Neural cell (in vitro differentiated cells): ENCODE data around the gene TBC1D8. TPM values are rescaled to one million over a fixed set of nuclear protein-coding genes. Genes with fewer than 3 reads are reported as not detected.

Source experiments
- H2AFZ ChIP-seq: fragments of 200-600, 300-800 bp; sonication (generic), shearing (Covaris generic); 2 replicates; pipeline ENCODE4 v1.6.0; 2014; ENCODE audit warnings: low read depth, mild to moderate bottlenecking, antibody characterized with exemption, low read length, moderate library complexity
- H3F3A ChIP-seq: fragments of 200-600 bp; shearing (Covaris generic); 2 replicates; pipeline ENCODE4 v1.6.1; 2016; ENCODE audit warnings: mild to moderate bottlenecking, moderate library complexity, mixed read lengths, antibody characterized with exemption, low read length; ENCODE audit not compliant: insufficient read depth, poor library complexity, severe bottlenecking
- H3K27ac ChIP-seq: fragments of 200-600, 300-800 bp; sonication (generic), shearing (Covaris generic); 2 replicates; pipeline ENCODE4 v1.5.1; 2014; ENCODE audit warnings: mild to moderate bottlenecking, low read length, moderate library complexity
- H3K27me3 ChIP-seq: fragments of 300-800, 200-600 bp; sonication (generic), shearing (Covaris generic); 2 replicates; pipeline ENCODE4 v1.6.0; 2014; ENCODE audit warnings: mild to moderate bottlenecking, low read depth, low read length, moderate library complexity; ENCODE audit not compliant: insufficient read depth
- H3K36me3 ChIP-seq: fragments of 300-800, 200-600 bp; sonication (generic), shearing (Covaris generic); 2 replicates; pipeline ENCODE4 v1.5.1; 2014; ENCODE audit warnings: mild to moderate bottlenecking, antibody characterized with exemption, low read length, moderate library complexity; ENCODE audit not compliant: insufficient read depth
- H3K4me2 ChIP-seq: fragments of 300-800, 200-600 bp; sonication (generic), shearing (Covaris generic); 2 replicates; pipeline ENCODE4 v1.6.0; 2014; ENCODE audit warnings: mild to moderate bottlenecking, low read length
- H3K4me3 ChIP-seq: fragments of 300-800, 200-600 bp; sonication (generic), shearing (Covaris generic); 2 replicates; pipeline ENCODE4 v1.5.1; 2014; ENCODE audit warnings: mild to moderate bottlenecking, low read length, moderate library complexity
- H3K79me2 ChIP-seq: fragments of 200-600 bp; shearing (Covaris generic); replicated peaks from 2 replicates; pipeline ENCODE4 v1.6.0; 2014; ENCODE audit warnings: mild to moderate bottlenecking, low read length, moderate library complexity; ENCODE audit not compliant: insufficient read depth
- H3K9ac ChIP-seq: fragments of 300-800, 200-600 bp; sonication (generic), shearing (Covaris generic); 2 replicates; pipeline ENCODE4 v1.6.1; 2016; ENCODE audit warnings: mild to moderate bottlenecking, low read length, mixed read lengths
- H3K9me2 ChIP-seq: fragments of 200-600 bp; shearing (Covaris generic); 2 replicates; pipeline ENCODE4 v1.6.1; 2016; ENCODE audit warnings: mild to moderate bottlenecking, low read length, mixed read lengths; ENCODE audit not compliant: insufficient read depth
- H3K9me3 ChIP-seq: fragments of 200-600, 300-800 bp; sonication (generic), shearing (Covaris generic); 2 replicates; pipeline ENCODE4 v1.6.1; 2016; ENCODE audit warnings: mild to moderate bottlenecking, mixed run types, low read length, moderate library complexity, mixed read lengths
- H4K20me1 ChIP-seq: fragments of 200-600 bp; shearing (Covaris generic); 2 replicates; pipeline ENCODE4 v1.6.1; 2016; ENCODE audit warnings: mild to moderate bottlenecking, mixed run types; ENCODE audit not compliant: insufficient read depth
- CTCF ChIP-seq: fragments of 450-650 bp; IDR thresholded peaks from 2 replicates; pipeline ENCODE4 v1.5.1; 2014; ENCODE audit warnings: antibody characterized with exemption, mild to moderate bottlenecking, moderate library complexity; ENCODE audit not compliant: poor library complexity, severe bottlenecking
- EP300 ChIP-seq: fragments of 450-650 bp; conservative IDR thresholded peaks from 2 replicates; pipeline ENCODE4 v1.6.1; 2014; ENCODE audit warnings: antibody characterized with exemption, mild to moderate bottlenecking, moderate library complexity; ENCODE audit not compliant: poor library complexity, severe bottlenecking
- EZH2 ChIP-seq: fragments of 200-600, 300-800 bp; shearing (Covaris generic), sonication (generic); IDR thresholded peaks from 2 replicates; pipeline ENCODE4 v1.6.1; 2014; ENCODE audit warnings: antibody characterized with exemption, low read length, borderline replicate concordance, mild to moderate bottlenecking; ENCODE audit not compliant: insufficient read depth, poor library complexity, severe bottlenecking
- MXI1 ChIP-seq: fragments of 450-650 bp; conservative IDR thresholded peaks from 2 replicates; pipeline ENCODE4 v1.6.1; 2014; ENCODE audit warnings: antibody characterized with exemption, mild to moderate bottlenecking; ENCODE audit not compliant: poor library complexity, severe bottlenecking
- POLR2AphosphoS5 ChIP-seq: IDR thresholded peaks from 2 replicates; pipeline ENCODE4 v1.6.1; 2012
- RAD21 ChIP-seq: fragments of 450-650 bp; conservative IDR thresholded peaks from 2 replicates; pipeline ENCODE4 v1.6.1; 2014; ENCODE audit warnings: antibody characterized with exemption, mild to moderate bottlenecking, moderate library complexity
- REST ChIP-seq: IDR thresholded peaks from 2 replicates; pipeline ENCODE4 v1.6.1; 2012; ENCODE audit warnings: borderline replicate concordance
- SMC3 ChIP-seq: fragments of 450-650 bp; conservative IDR thresholded peaks from 2 replicates; pipeline ENCODE4 v1.6.1; 2014; ENCODE audit warnings: antibody characterized with exemption, mild to moderate bottlenecking, moderate library complexity; ENCODE audit not compliant: poor library complexity
- TAF1 ChIP-seq: IDR thresholded peaks from 2 replicates; pipeline ENCODE4 v1.6.1; 2012; ENCODE audit warnings: low read depth
- polyA plus RNA-seq: library from polyadenylated mRNA; depleted of rRNA; stranded (reverse); fragments of >200 nt; gene quantifications from 2 replicates; pipeline ENCODE4 v1.2.3, GENCODE V29; 2014

Gene TBC1D8
- polyA plus RNA-seq, 1 donor from 2014 or later, result 5.3 TPM

GRCh38 chr2:100964222-100964621, 187.0 kb downstream of the TBC1D8 start:
- no peaks in the 10 kb centered on the region for H3K36me3 ChIP-seq
- H3K4me2 ChIP-seq, result no peak overlapping the region
- H2AFZ ChIP-seq, result no peak overlapping the region
- H3K4me3 ChIP-seq, result no peak overlapping the region
- H4K20me1 ChIP-seq, result no peaks in the 10 kb centered on the region
- H3K79me2 ChIP-seq, result no peaks in the 10 kb centered on the region
- H3K27ac ChIP-seq, result no peak overlapping the region
- no peaks in the 10 kb centered on the region for H3K9me2 ChIP-seq
- no peaks in the 10 kb centered on the region for H3K27me3 ChIP-seq
- H3K9ac ChIP-seq, result no peak overlapping the region
- no peaks in the 10 kb centered on the region for H3K9me3 ChIP-seq
- no peak for TF ChIP-seq EP300
- TF ChIP-seq CTCF, result no peak
- no peak for TF ChIP-seq REST
- no peak for TF ChIP-seq SMC3
- no peak for TF ChIP-seq RAD21
- no peak for TF ChIP-seq TAF1
- H3F3A ChIP-seq, result no peaks in the 10 kb centered on the region

- H3F3A ChIP-seq, result no peaks in the 10 kb centered on the region
- no peak overlapping the region for H3K4me3 ChIP-seq
- no peaks in the 10 kb centered on the region for H4K20me1 ChIP-seq
- H2AFZ ChIP-seq, result no peak overlapping the region
- no peak overlapping the region for H3K27ac ChIP-seq
- no peaks in the 10 kb centered on the region for H3K9me3 ChIP-seq
- H3K4me2 ChIP-seq, result no peak overlapping the region
- no peaks in the 10 kb centered on the region for H3K79me2 ChIP-seq
- no peaks in the 10 kb centered on the region for H3K36me3 ChIP-seq
- H3K27me3 ChIP-seq, result no peaks in the 10 kb centered on the region
- TF ChIP-seq REST (no peak), MXI1 (no peak), SMC3 (no peak), CTCF (no peak), EP300 (no peak), EZH2 (no peak), RAD21 (no peak), TAF1 (no peak), POLR2AphosphoS5 (no peak)
- no peak overlapping the region for H3K9ac ChIP-seq
- H3K9me2 ChIP-seq, result no peaks in the 10 kb centered on the region
Measured at GRCh38 chr2:100963026-100963375, 188.2 kb downstream of the TBC1D8 start.
